B cell (primary cell): Measurements from ENCODE around the gene TUBB2A.
"Not testable (repeated sequence)": the region's sequence is repeated elsewhere in the genome, so short reads cannot be mapped to it uniquely, and the experiment has no call there.

Experiments used
- EZH2 ChIP-seq: IDR thresholded peaks from 2 replicates; pipeline ENCODE4 v1.6.1; 2012; ENCODE audit warnings: borderline replicate concordance, low read depth, mild to moderate bottlenecking, moderate library complexity, low read length; ENCODE audit not compliant: insufficient read depth, poor library complexity, severe bottlenecking
- TF ChIP-seq, protein P1 (sequence below): fragments of 200-600 bp; IDR thresholded peaks from one replicate; pipeline ENCODE4 v1.8.0; 2022; ENCODE audit warnings: antibody characterized with exemption, mild to moderate bottlenecking

DNA sequence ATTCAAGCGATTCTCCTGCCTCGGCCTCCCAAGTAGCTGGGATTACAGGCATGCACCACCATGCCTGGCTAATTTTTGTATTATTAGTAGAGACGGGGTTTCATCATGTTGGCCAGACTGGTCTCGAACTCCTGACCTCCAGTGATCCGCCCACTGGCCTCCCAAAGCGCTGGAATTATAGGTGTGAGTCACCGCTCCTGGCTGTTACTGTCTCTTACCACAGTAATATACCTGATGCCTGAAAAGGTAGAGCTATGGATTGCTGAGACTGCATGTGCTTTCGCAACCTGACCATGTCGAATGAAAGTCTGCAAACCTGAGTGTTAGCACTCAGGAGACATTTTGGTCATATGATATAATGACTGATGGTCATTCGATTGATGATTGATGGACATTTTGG, 31.8 kb upstream of the TUBB2A start:
- TF ChIP-seq, protein P1, sequence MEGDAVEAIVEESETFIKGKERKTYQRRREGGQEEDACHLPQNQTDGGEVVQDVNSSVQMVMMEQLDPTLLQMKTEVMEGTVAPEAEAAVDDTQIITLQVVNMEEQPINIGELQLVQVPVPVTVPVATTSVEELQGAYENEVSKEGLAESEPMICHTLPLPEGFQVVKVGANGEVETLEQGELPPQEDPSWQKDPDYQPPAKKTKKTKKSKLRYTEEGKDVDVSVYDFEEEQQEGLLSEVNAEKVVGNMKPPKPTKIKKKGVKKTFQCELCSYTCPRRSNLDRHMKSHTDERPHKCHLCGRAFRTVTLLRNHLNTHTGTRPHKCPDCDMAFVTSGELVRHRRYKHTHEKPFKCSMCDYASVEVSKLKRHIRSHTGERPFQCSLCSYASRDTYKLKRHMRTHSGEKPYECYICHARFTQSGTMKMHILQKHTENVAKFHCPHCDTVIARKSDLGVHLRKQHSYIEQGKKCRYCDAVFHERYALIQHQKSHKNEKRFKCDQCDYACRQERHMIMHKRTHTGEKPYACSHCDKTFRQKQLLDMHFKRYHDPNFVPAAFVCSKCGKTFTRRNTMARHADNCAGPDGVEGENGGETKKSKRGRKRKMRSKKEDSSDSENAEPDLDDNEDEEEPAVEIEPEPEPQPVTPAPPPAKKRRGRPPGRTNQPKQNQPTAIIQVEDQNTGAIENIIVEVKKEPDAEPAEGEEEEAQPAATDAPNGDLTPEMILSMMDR, result not testable (repeated sequence)
- not testable (repeated sequence) for TF ChIP-seq EZH2
